ENCODE data around the gene GLDN. TPM values are rescaled to one million over a fixed set of nuclear protein-coding genes. Genes with fewer than 3 reads are reported as not detected.
A peak's percentile ranks its signal among the peaks of the same experiment; 100 is the strongest.

Gene GLDN
- total RNA-seq, 1 experiment from 2014 or later = 0.82 TPM

DNA sequence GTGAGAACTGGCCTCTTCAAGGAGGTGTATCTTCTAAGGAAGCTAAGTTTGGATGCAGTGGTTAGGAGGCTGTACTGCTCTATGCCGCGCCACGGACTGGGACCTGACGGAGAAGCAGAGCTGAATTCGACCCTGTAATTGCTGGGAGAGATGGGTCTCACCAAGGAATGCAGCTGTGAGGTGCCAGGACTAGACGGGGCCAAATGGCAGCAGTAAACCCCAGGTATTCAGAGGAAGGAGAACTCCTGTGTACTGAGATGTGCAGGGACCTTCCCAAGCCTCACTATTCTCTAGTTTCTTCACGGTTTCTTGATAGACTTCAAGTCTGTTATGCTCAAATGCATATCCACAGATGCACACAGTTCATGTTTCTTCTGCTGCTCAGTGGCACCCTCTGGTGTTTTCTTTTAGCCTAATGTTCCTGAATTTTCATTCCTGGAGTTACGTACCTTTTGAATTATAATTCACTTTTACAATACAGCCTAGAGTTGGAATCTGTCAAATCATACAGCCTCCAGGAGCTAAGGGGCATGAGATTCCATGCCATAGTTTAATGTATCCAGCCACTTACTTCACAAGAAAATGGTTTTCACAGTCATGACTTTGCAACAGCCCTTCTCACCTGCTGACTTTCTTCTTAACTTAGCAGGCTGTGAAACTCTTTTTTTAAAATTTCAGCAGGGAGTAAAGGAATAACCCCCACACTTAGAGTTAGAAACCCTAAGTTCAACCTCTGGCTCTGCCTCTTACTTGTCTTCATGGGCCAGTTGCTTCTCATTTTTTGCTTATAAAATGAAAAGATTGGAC is 61.8 kb downstream of the GLDN start:
- Histone ChIP-seq H3K9me3 (no peaks in the 10 kb centered on the region), H3K36me3 (ENCODE audit: control insufficient read depth, insufficient read depth, low read length) (no peaks in the 10 kb centered on the region), H3K4me3 (ENCODE audit: low read depth, low read length) (no peak overlapping the region), H3K27me3 (replicated peaks; ENCODE audit: control insufficient read depth, insufficient read depth, low read length) (no peaks in the 10 kb centered on the region), H3K4me1 (no peaks in the 10 kb centered on the region)
- POLR2A ChIA-PET = no interaction called here
- no peaks in the 10 kb centered on the region for H3K4me1 Mint-ChIP-seq (ENCODE audit: low read depth, unreplicated experiment)
- H3K27ac Mint-ChIP-seq (ENCODE audit: unreplicated experiment) = no peak overlapping the region
- intact Hi-C loops (cut with micrococcal nuclease; ENCODE audit: unreplicated experiment) = loop anchor here (2.0 kb wide), 2 partner anchors 20 to 240 kb away; no protein-coding TSS in a partner anchor
- no peaks in the 10 kb centered on the region for H3K9me3 Mint-ChIP-seq (ENCODE audit: unreplicated experiment)
- peaks cover 5% of the 10 kb centered on the region for H3K36me3 Mint-ChIP-seq (ENCODE audit: insufficient read depth, unreplicated experiment)
- H3K27me3 Mint-ChIP-seq (ENCODE audit: insufficient read depth, unreplicated experiment) = no peaks in the 10 kb centered on the region
- peak in 1 of 2 experiments; percentile 23 for DNase-seq
- CTCF ChIA-PET = interaction anchor here (0.6 to 1.3 kb wide), 2 partner anchors 173 to 257 kb away, joined by 4 read pairs; no protein-coding TSS in a partner anchor
- no peak overlapping the region for H3K4me3 Mint-ChIP-seq (ENCODE audit: unreplicated experiment)
- no TSS peak for BruUV-seq (replicated peaks)
- TF ChIP-seq, protein P1, sequence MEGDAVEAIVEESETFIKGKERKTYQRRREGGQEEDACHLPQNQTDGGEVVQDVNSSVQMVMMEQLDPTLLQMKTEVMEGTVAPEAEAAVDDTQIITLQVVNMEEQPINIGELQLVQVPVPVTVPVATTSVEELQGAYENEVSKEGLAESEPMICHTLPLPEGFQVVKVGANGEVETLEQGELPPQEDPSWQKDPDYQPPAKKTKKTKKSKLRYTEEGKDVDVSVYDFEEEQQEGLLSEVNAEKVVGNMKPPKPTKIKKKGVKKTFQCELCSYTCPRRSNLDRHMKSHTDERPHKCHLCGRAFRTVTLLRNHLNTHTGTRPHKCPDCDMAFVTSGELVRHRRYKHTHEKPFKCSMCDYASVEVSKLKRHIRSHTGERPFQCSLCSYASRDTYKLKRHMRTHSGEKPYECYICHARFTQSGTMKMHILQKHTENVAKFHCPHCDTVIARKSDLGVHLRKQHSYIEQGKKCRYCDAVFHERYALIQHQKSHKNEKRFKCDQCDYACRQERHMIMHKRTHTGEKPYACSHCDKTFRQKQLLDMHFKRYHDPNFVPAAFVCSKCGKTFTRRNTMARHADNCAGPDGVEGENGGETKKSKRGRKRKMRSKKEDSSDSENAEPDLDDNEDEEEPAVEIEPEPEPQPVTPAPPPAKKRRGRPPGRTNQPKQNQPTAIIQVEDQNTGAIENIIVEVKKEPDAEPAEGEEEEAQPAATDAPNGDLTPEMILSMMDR (IDR thresholded peaks at IDR 0.05; ENCODE audit: insufficient read depth in 1 of 2, low read depth in 1 of 2, low read length in 1 of 2, severe bottlenecking in 1 of 2, unreplicated experiment in 1 of 2) = peak in 1 of 2 experiments; percentile 43

DNA sequence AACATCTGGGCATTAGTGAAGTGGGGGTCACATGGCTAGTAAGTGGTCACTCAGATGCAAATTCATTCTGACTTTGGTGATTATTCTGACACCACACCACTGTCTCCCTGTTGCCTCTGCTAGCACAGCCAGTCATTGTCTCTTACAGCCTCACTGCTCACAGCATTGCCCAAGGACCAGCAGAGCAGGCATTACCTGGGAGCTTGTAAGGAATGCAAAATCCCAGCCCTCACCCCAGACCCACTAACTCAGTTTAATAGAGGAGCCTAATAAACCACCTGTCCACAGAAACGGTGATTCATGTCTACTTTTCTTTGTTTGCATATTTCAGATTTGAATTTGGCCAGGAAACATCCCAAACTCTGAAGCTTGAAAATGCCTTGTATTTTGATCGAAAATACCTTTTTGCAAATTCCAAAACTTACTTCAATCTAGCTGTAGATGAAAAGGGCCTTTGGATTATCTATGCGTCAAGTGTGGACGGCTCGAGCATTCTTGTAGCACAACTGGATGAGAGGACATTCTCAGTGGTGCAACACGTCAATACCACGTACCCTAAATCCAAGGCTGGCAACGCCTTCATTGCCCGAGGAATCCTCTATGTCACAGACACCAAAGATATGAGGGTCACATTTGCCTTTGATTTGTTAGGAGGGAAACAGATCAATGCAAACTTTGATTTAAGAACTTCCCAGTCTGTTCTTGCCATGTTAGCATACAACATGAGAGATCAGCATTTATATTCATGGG is 62.7 kb downstream of the GLDN start:
- H3K9me3 ChIP-seq = no peaks in the 10 kb centered on the region
- ChIA-PET CTCF (interaction anchor here (1.3 kb wide), 1 partner anchor 174 kb away, joined by 4 read pairs; no protein-coding TSS in a partner anchor), POLR2A (no interaction called here)
- H3K36me3 ChIP-seq (ENCODE audit: control insufficient read depth, insufficient read depth, low read length) = no peaks in the 10 kb centered on the region
- TF ChIP-seq, protein P1 (IDR thresholded peaks at IDR 0.05; ENCODE audit: insufficient read depth in 1 of 2, low read depth in 1 of 2, low read length in 1 of 2, severe bottlenecking in 1 of 2, unreplicated experiment in 1 of 2) = no peak
- BruUV-seq (replicated peaks) = no TSS peak
- H3K4me3 Mint-ChIP-seq (ENCODE audit: unreplicated experiment) = no peak overlapping the region
- H3K4me3 ChIP-seq (ENCODE audit: low read depth, low read length) = no peak overlapping the region
- no peaks in the 10 kb centered on the region for H3K4me1 ChIP-seq
- H3K4me1 Mint-ChIP-seq (ENCODE audit: low read depth, unreplicated experiment) = no peaks in the 10 kb centered on the region
- DNase-seq = no peak
- intact Hi-C loops (cut with micrococcal nuclease; ENCODE audit: unreplicated experiment) = loop anchor here (2.0 kb wide), 2 partner anchors 21 to 241 kb away; no protein-coding TSS in a partner anchor
- no peaks in the 10 kb centered on the region for H3K27me3 ChIP-seq (replicated peaks; ENCODE audit: control insufficient read depth, insufficient read depth, low read length)
- no peaks in the 10 kb centered on the region for H3K27me3 Mint-ChIP-seq (ENCODE audit: insufficient read depth, unreplicated experiment)
- no peak overlapping the region for H3K27ac Mint-ChIP-seq (ENCODE audit: unreplicated experiment)
- H3K36me3 Mint-ChIP-seq (ENCODE audit: insufficient read depth, unreplicated experiment) = peaks cover 5% of the 10 kb centered on the region
- no peaks in the 10 kb centered on the region for H3K9me3 Mint-ChIP-seq (ENCODE audit: unreplicated experiment)

DNA sequence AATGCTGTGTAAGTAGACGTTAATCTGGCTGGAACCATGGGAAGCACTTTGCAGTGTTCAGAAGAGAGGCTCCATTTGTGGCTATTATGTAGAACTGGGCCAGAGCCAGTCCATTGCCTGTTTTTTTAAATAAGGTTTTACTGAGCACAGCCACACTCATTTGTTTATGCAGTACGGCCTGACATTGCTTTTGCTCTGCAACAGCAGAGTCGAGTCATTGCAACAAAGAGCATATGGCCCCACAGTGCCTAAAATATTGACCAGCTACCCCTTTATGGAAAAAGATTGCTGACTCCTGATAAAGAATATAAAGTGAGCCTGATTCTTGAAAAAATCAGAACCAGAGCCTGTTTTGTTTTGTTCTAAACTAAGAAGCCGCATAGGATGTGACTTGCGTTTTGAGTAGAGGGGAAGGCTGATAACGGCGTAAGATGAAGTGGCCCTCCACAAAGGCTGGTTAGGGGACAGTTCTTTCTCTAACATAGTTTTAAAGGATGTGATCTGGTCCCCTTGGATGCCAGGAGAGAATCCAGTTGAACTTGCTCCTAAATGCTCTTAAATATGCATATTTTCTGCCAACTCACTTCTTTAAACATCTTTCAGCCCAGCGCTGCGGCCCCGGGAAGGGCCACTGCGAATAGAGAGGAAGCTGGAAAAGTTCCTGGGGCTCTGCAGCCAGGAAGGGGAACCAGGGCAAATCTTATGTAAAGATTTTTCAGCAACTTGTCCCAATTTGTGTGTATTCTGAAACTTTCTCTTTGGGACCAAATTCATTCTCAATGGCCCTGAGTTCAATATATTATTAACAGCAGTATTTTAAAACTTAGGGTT is 64.5 kb downstream of the GLDN start:
- Histone ChIP-seq H3K4me3 (ENCODE audit: low read depth, low read length) (no peak overlapping the region), H3K9me3 (no peaks in the 10 kb centered on the region), H3K27me3 (replicated peaks; ENCODE audit: control insufficient read depth, insufficient read depth, low read length) (no peaks in the 10 kb centered on the region), H3K4me1 (no peaks in the 10 kb centered on the region), H3K36me3 (ENCODE audit: control insufficient read depth, insufficient read depth, low read length) (no peaks in the 10 kb centered on the region)
- DNase-seq = no peak
- CTCF ChIA-PET = no interaction called here
- Mint-ChIP-seq H3K36me3 (ENCODE audit: insufficient read depth, unreplicated experiment) (peaks cover 3% of the 10 kb centered on the region), H3K4me3 (ENCODE audit: unreplicated experiment) (no peak overlapping the region), H3K27me3 (ENCODE audit: insufficient read depth, unreplicated experiment) (no peaks in the 10 kb centered on the region), H3K9me3 (ENCODE audit: unreplicated experiment) (no peaks in the 10 kb centered on the region), H3K27ac (ENCODE audit: unreplicated experiment) (no peak overlapping the region), H3K4me1 (ENCODE audit: low read depth, unreplicated experiment) (no peaks in the 10 kb centered on the region)
- TF ChIP-seq, protein P1 (IDR thresholded peaks at IDR 0.05; ENCODE audit: insufficient read depth in 1 of 2, low read depth in 1 of 2, low read length in 1 of 2, severe bottlenecking in 1 of 2, unreplicated experiment in 1 of 2) = no peak
- intact Hi-C loops (cut with micrococcal nuclease; ENCODE audit: unreplicated experiment) = no loop called here
- POLR2A ChIA-PET = no interaction called here
- no TSS peak for BruUV-seq (replicated peaks)
